MM.1S (cell line): ENCODE data around the gene XRCC5.

ENCODE experiments used
- DNase-seq: peaks from one replicate; pipeline ENCODE4 v3.0.0-alpha.2; 2015
- H2AFZ ChIP-seq: fragments of 300-600 bp; sonication (generic); 2 replicates; pipeline ENCODE4 v1.6.0; 2016; ENCODE audit warnings: antibody characterized with exemption, low read length
- H3F3A ChIP-seq: fragments of 300-600 bp; sonication (generic); 2 replicates; pipeline ENCODE4 v1.6.1; 2016; ENCODE audit warnings: mild to moderate bottlenecking, antibody characterized with exemption, low read length, moderate library complexity, mixed read lengths; ENCODE audit not compliant: insufficient read depth
- H3K27ac ChIP-seq: fragments of 300-600 bp; sonication (generic); 2 replicates; pipeline ENCODE4 v1.5.1; 2016; ENCODE audit warnings: mild to moderate bottlenecking, low read length
- H3K27me3 ChIP-seq: fragments of 300-600 bp; sonication (generic); replicated peaks from 2 replicates; pipeline ENCODE4 v1.6.0; 2016; ENCODE audit warnings: low read length; ENCODE audit not compliant: insufficient read depth
- H3K36me3 ChIP-seq: fragments of 300-600 bp; sonication (generic); replicated peaks from 2 replicates; pipeline ENCODE4 v1.6.1; 2016; ENCODE audit warnings: mild to moderate bottlenecking, low read length, mixed read lengths; ENCODE audit not compliant: insufficient read depth
- H3K4me1 ChIP-seq: fragments of 300-600 bp; sonication (generic); 2 replicates; pipeline ENCODE4 v1.6.1; 2016; ENCODE audit warnings: low read length, mixed read lengths
- H3K4me2 ChIP-seq: fragments of 300-600 bp; sonication (generic); 2 replicates; pipeline ENCODE4 v1.6.0; 2016; ENCODE audit warnings: low read depth, low read length
- H3K4me3 ChIP-seq: fragments of 300-600 bp; sonication (generic); 2 replicates; pipeline ENCODE4 v1.5.1; 2016; ENCODE audit warnings: low read length, mixed read lengths
- H3K79me2 ChIP-seq: fragments of 300-600 bp; sonication (generic); 2 replicates; pipeline ENCODE4 v1.6.1; 2016; ENCODE audit warnings: mixed run types, low read length, mixed read lengths
- H3K9ac ChIP-seq: fragments of 300-600 bp; sonication (generic); 2 replicates; pipeline ENCODE4 v1.6.1; 2016; ENCODE audit warnings: low read length, mixed read lengths
- H3K9me2 ChIP-seq: fragments of 300-600 bp; sonication (generic); replicated peaks from 2 replicates; pipeline ENCODE4 v1.6.1; 2016; ENCODE audit warnings: mild to moderate bottlenecking, low read length, mixed read lengths; ENCODE audit not compliant: insufficient read depth
- H3K9me3 ChIP-seq: fragments of 300-600 bp; sonication (generic); replicated peaks from 2 replicates; pipeline ENCODE4 v1.6.1; 2016; ENCODE audit warnings: mild to moderate bottlenecking, low read length, mixed read lengths; ENCODE audit not compliant: insufficient read depth
- H4K20me1 ChIP-seq: fragments of 300-600 bp; sonication (generic); 2 replicates; pipeline ENCODE4 v1.6.1; 2016; ENCODE audit warnings: mild to moderate bottlenecking, low read length, moderate library complexity, mixed read lengths; ENCODE audit not compliant: insufficient read depth
- EZH2 ChIP-seq: fragments of 300-600 bp; sonication (generic); optimal IDR thresholded peaks from 2 replicates; pipeline ENCODE3; 2017; ENCODE audit warnings: low read depth, mild to moderate bottlenecking, antibody characterized with exemption, low read length, mixed read lengths
- EZH2phosphoT487 ChIP-seq: fragments of 300-600 bp; sonication (generic); IDR thresholded peaks from 2 replicates; pipeline ENCODE4 v1.6.1; 2018; ENCODE audit warnings: antibody characterized with exemption, low read length
- TF ChIP-seq, protein P1 (sequence below): fragments of 300-600 bp; sonication (generic); IDR thresholded peaks from 2 replicates; pipeline ENCODE4 v1.5.1; 2016; ENCODE audit warnings: antibody characterized with exemption, low read length, mixed read lengths

XRCC5 gene

DNA sequence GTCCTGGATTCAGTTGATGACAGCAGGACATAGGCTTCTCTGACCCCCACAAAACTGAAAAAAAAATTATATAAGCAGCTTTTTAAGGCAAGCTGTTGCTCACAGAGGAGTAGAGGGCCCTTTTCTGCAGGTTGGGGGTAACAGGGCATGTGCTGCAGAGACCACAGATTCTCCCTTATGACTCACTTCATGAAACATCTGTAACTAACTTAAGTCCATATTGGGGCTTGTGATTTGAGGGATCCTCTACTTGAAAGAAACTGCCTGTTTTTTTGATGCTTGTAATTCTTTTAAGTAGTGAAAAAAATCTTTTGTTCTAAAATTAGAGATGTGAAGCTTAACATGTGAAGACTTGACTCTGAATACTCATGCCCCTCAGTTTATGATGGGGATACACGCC lies 33.4 kb downstream of the XRCC5 start:
- Histone ChIP-seq H3K9me2 (no peaks in the 10 kb centered on the region), H4K20me1 (peaks cover 7% of the 10 kb centered on the region; the same call in 1 of the 2 replicates), H3K27ac (no peak overlapping the region), H3K4me1 (no peaks in the 10 kb centered on the region), H3F3A (0 out of 2 replicates have a peak, but pooled peaks cover 11% of the 10 kb centered on the region), H2AFZ (no peak overlapping the region), H3K36me3 (peaks cover 33% of the 10 kb centered on the region), H3K9me3 (no peaks in the 10 kb centered on the region), H3K27me3 (no peaks in the 10 kb centered on the region), H3K79me2 (peaks cover 83% of the 10 kb centered on the region), H3K4me3 (no peak overlapping the region), H3K9ac (no peak overlapping the region), H3K4me2 (no peak overlapping the region)
- TF ChIP-seq, protein P1, sequence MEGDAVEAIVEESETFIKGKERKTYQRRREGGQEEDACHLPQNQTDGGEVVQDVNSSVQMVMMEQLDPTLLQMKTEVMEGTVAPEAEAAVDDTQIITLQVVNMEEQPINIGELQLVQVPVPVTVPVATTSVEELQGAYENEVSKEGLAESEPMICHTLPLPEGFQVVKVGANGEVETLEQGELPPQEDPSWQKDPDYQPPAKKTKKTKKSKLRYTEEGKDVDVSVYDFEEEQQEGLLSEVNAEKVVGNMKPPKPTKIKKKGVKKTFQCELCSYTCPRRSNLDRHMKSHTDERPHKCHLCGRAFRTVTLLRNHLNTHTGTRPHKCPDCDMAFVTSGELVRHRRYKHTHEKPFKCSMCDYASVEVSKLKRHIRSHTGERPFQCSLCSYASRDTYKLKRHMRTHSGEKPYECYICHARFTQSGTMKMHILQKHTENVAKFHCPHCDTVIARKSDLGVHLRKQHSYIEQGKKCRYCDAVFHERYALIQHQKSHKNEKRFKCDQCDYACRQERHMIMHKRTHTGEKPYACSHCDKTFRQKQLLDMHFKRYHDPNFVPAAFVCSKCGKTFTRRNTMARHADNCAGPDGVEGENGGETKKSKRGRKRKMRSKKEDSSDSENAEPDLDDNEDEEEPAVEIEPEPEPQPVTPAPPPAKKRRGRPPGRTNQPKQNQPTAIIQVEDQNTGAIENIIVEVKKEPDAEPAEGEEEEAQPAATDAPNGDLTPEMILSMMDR: no peak
- no peak for TF ChIP-seq EZH2
- TF ChIP-seq EZH2phosphoT487: no peak
- DNase-seq: no peak

DNA sequence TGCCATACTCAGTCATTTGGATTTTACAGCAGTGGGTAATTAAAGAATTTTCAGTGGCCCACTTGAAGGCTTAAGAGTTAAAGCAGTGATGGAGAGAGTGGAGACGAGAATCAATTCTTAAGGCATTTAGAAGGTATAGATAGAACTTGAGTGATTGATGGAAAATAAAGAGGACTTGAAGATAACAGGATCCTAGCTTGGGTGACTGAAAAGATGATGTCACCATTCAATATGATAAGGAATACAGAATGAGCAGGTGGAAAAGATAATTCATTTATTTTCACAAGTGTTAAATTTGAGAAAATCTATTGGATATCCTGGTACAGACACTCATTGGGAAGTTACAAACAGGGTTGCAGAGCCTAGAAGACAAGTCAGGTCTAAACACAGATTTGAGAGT lies 35.2 kb downstream of the XRCC5 start:
- no peak overlapping the region for H2AFZ ChIP-seq
- no peak overlapping the region for H3K4me2 ChIP-seq
- H3K79me2 ChIP-seq: peaks cover 83% of the 10 kb centered on the region
- H3K9me3 ChIP-seq: no peaks in the 10 kb centered on the region
- H3K9ac ChIP-seq: no peak overlapping the region
- peaks cover 35% of the 10 kb centered on the region for H3K36me3 ChIP-seq
- H3K27ac ChIP-seq: no peak overlapping the region
- no peaks in the 10 kb centered on the region for H3K4me1 ChIP-seq
- H3K9me2 ChIP-seq: no peaks in the 10 kb centered on the region
- TF ChIP-seq, protein P1: no peak
- TF ChIP-seq EZH2phosphoT487 (no peak), EZH2 (no peak)
- DNase-seq: no peak
- H3K4me3 ChIP-seq: no peak overlapping the region
- no peaks in the 10 kb centered on the region; the same call in 1 of the 2 replicates for H4K20me1 ChIP-seq
- H3K27me3 ChIP-seq: no peaks in the 10 kb centered on the region
- H3F3A ChIP-seq: 0 out of 2 replicates have a peak, but pooled peaks cover 3% of the 10 kb centered on the region

DNA sequence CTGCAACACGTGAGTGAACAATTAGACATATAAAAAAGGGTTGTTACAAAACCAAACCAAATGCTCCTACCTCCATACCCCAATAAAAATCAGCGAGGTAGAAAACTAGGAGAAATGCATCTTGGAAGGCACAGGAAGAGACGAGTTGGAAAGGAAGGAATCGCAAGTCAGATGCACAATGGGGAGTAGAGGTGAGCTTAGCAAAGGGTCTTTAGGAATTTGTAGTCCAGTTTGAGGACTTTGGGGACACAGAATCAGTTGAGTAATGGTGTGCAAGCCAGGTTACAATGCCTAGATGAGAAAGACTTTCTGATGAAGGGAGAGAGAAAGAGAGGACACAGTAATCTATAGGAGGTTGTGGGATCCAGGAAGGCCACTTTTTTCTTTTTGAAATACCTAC lies 35.7 kb downstream of the XRCC5 start:
- H3K9ac ChIP-seq: no peak overlapping the region
- H3K36me3 ChIP-seq: peaks cover 34% of the 10 kb centered on the region
- no peaks in the 10 kb centered on the region; the same call in 1 of the 2 replicates for H4K20me1 ChIP-seq
- H3K4me1 ChIP-seq: no peaks in the 10 kb centered on the region
- TF ChIP-seq EZH2phosphoT487: no peak
- TF ChIP-seq EZH2: no peak
- TF ChIP-seq, protein P1: no peak
- H3F3A ChIP-seq: 0 out of 2 replicates have a peak, but pooled peaks cover 3% of the 10 kb centered on the region
- H3K27ac ChIP-seq: no peak overlapping the region
- H3K9me2 ChIP-seq: no peaks in the 10 kb centered on the region
- H3K9me3 ChIP-seq: no peaks in the 10 kb centered on the region
- no peak overlapping the region for H2AFZ ChIP-seq
- DNase-seq: no peak
- no peak overlapping the region for H3K4me3 ChIP-seq
- peaks cover 83% of the 10 kb centered on the region for H3K79me2 ChIP-seq
- H3K4me2 ChIP-seq: no peak overlapping the region
- H3K27me3 ChIP-seq: no peaks in the 10 kb centered on the region
